ENCODE data around the gene HOXC11.

The HOXC11 gene

DNA sequence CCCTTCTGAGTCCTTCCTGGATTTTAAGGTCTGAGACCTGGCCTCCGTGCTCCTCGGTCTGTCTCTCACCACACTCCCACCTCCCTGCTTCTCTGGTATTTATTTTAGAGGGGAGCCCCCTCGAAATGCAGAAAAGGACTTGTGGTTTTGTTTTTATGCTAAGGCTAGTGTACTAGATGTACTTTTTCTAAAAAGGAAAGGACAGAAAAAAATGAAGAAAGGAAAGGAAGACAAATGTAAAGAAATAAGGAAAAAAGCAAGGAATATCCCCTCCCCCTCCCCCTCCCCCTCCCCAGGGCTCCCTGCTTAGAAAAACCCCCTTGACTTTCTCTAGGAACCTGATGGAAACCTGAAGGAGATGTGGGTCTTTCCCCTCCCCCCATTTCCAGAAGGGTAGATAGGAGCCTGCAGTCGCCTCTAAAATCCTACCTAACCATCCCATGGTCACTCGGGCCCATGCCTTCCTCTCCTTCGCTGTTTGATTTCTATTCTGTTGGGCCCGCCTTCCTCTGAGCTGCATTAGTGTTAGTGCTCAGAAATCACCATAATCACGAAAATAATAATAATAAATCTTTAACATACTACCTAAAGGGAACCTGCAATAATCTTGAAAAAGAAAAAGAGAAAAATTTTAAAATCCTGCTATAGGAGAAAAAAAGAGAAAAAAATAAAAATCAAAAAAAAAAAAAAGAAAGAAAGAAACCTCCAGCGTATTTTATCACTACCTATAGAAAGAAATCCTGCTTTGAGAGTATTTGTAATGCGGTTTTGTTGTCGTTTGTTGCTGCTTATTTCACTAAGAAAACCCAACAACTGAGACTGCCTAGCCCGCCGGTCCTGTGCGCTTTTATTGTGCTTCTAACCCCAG, 39.0 kb downstream of the HOXC11 start:
- no peak for DNase-seq

DNA sequence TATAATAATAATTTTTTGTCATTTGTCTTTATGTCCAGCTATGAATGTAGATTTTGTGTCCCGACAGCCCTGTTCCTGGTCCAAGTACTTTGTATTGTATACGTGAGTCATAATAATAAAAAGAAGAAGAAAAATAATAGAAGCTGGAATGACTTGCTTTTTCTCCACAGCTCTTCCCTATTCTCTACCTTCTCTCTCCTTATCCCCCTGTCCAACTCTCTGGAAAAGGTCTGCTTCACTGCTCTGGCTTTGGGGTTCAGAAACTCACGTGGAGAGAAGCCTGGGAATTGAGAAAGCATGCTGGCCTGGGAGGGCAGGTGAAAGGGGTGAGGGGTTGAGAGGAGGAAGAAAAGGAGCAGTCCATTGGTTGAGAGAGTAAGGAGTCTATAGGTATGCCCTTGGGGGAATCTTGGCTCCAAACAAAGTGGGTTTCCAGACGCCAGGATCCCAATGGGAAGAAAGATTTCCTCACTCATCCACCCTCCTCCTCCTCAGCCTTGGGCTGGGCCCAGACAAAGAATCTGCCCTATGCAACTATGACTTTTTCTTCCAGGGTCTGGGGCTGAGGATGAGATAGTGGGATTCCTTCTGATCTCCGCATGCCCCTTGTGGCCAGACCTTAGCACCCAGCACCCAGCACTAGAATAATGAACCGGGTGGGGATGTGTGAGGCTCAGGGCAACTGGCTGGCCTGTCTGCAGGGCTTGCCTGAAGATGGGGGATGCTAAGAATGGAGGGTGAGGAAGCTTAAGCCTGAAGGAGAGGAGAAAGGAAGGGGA, 39.9 kb downstream of the HOXC11 start:
- DNase-seq: no peak

GRCh38 chr12:54014377-54015017, 41.6 kb downstream of the HOXC11 start:
- DNase-seq: no peak

- DNase-seq: no peak
Measured at GRCh38 chr12:54015018-54015931, 42.3 kb downstream of the HOXC11 start.

- DNase-seq: no peak
Measured at GRCh38 chr12:54016051-54016450, 43.1 kb downstream of the HOXC11 start.

DNA sequence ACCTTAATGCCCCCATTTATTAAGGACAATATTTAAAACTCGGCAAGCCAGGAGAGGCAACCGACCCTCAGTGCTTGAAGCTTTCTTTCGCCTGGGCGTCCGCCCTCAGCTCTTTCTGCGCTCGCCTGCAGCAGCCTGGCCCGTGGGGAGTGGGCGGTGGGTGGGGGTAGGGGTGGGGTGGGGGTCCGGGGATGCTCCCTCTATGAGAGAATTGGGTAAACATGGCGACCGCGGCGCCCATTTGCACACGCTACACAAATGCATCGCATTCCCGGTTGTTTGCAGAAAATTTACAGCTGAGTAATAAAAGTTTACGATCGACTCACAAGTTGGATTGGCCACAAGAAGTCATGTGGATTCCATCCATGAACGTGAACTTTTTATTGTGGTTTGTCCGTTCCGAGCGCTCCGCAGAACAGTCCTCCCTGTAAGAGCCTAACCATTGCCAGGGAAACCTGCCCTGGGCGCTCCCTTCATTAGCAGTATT, 43.6 kb downstream of the HOXC11 start:
- DNase-seq: peak; percentile 95 to 96

DNA sequence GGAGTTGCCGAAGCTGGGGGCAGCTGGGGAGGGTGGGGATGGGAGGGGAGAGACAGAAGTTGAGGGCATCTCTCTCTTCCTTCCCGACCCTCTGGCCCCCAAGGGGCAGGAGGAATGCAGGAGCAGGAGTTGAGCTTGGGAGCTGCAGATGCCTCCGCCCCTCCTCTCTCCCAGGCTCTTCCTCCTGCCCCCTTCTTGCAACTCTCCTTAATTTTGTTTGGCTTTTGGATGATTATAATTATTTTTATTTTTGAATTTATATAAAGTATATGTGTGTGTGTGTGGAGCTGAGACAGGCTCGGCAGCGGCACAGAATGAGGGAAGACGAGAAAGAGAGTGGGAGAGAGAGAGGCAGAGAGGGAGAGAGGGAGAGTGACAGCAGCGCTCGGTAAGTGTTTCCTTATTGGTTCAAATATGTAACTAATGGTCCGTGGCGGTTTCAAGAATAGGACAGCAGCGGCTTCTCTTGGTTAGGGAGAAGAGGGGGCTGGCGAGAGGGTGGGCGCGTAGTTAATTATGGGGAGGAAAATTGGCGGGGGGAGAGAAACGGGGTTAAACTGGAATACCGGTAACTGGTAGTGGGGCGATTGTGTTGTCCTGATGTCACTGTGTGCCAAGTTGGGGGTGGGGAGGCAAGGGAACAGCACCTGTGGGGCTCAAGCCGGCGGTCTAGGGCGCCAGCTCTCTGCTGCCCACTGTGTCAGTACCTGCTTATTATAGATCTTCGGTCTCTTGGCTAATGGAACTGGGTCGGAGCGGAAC, 44.3 kb downstream of the HOXC11 start:
- no peak for DNase-seq

GRCh38 chr12:54017878-54018467, 45.0 kb downstream of the HOXC11 start:
- DNase-seq: peak; percentile 94 to 98

DNA sequence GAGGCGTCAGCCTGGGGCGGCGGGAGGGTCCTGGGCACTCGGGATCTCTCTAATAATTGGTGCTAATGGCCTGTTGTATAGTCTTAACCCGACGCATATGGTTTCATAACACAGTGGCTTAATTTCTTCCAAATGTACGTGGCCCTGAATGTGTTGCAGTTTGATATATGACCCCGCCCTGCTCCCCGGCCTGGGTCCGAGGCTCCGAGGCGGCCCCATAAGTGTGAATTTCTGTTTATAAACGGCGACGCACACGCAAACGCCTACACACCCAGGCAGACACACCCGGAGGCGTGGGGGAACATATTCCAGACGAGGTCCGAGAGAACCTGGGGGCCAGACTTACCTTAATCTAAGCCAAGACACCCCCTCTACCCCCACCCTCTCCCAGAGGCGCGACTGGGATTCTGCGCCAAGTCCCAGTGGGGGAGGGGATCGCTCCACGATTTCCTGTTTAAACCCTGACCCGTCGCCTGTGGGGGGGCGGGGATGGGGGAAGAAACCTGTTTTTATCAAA, 45.6 kb downstream of the HOXC11 start:
- DNase-seq: no peak

- no peak for DNase-seq
Measured at GRCh38 chr12:54019091-54019811, 46.3 kb downstream of the HOXC11 start.

DNA sequence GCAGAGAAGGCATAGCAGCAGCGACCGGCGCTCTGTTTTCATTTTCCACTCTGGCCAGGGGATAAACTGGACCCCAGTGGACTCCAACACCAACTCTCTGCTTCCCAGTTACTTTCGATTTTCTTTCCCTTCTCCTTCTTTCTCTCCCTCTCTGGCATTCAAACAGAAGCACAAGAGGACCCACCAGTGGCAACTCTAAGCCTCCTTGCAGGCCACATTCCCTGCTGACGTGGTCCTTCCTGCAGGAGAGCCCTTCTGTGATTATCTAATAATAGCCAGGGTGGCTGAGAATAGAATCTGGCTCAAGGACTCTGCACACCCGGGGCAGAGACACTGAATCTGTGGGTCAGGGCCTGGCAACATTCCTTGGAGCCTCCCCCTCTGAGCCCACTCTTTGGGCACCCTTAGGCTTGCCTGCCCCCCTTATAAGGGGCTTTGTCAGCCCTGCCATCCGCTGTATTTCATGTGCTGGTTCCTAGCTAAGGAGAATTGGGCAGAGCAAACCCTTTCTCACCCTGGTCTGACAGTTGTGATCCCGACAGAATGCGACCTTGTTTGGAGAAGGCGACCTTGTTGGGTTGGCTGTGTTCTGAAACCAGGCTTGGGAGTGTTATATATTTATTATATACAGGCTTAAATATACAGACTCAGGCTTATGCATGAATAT, 47.1 kb downstream of the HOXC11 start:
- no peak for DNase-seq

DNA sequence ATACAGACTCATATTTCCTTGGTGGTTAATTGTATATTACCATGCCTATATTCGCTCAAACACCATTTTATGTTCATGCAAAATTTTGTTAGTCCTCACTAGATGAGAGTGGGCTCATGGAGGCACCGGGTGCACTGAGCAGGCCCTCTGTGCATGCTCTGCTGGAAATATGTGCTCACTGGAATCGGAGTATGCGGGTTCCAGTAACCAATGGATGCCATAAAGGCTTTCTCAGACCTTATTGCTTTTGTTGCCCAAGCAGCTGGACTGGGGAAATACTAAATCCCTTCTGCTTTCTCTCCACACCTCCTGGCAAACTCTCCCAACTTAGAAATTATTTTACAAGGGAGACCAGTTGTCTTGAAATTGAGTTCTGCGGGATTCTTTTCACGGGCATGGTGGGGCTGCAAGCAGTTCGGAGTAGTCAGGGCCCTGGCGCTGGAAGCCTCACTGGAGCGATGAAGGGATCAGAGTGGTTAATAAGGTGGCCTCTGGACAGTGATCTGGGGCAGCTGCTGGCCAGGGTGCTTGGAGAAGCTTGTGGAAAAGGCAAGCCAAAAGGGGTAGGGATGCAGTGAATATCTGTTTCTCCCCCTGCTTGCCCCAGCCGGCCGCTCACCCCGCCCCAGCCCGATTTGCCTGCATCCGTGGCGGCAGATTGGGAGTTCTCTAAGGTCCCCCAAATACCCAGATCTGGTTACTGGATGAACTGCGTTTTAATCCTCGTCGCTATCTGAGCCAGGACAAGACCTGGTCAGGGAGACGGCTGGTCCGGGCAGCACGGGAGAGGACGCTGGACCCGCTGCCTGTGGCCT, 47.9 kb downstream of the HOXC11 start:
- DNase-seq: no peak

DNA sequence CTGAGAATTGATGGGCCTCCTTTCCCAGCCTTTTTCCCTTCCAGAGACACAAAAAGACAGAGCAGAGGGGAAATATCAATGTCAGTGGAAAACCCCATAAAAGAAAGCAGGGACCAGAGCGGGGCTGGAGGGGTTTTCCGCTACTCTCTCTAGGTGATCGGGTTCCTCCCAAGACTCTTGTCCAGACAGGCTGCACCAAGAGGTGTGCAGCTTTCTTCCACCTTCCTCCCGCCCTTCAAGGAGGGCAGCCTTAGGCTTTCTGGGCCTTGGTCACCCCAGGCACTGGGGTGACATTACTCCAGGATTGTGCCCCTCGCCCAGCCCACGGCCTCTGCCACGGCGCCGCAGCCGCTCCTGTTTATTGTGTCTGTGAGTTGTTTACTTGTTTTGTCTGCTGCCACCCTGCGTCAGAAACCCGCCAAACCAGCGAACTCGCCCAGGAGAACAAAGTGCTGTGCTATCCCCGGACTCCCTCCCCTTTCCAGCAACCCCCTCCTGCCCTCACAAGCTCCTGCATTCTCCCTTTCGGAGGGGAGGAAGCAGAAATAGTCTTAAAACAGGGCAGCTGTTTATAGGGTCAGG, 48.6 kb downstream of the HOXC11 start:
- DNase-seq: no peak

GRCh38 chr12:54022960-54023884, 50.3 kb downstream of the HOXC11 start:
- no peak for DNase-seq

DNA sequence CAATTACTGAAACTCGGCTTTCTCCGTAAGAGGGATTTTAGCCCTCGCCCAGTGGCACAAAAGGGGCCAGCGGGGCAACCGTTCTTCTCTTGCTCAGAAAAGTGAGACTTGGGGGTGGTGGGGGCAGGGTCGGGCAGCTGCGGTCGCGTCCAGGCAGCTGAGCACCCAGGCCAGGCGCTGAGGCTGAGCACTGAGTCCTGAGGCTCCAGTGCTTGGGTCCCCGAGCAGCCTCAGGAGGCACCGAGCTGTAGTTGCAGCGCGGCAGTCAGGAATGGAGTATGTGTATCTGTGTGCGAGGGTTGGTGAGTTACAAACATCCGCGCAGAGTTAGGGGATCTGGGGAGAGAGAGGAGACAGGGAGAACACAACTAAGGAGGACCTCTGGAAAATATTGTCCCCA, 51.2 kb downstream of the HOXC11 start:
- DNase-seq: no peak

- DNase-seq: no peak
Measured at GRCh38 chr12:54024581-54025305, 51.8 kb downstream of the HOXC11 start.
